ENCODE data around the gene PARG.
"Not testable (repeated sequence)": the region's sequence is repeated elsewhere in the genome, so short reads cannot be mapped to it uniquely, and the experiment has no call there.

The PARG gene

GRCh38 chr10:49903829-49904228 is 38.0 kb downstream of the PARG start:
- DNase-seq (ENCODE audit: low read depth) = peak; percentile 15

GRCh38 chr10:49900406-49900805 is 41.4 kb downstream of the PARG start:
- DNase-seq (ENCODE audit: low read depth) = not testable (repeated sequence)

- not testable (repeated sequence) for DNase-seq (ENCODE audit: low read depth)
These were observed 41.8 kb downstream of the PARG start for GRCh38 chr10:49899999-49900398.

- not testable (repeated sequence) for DNase-seq (ENCODE audit: low read depth)
These were observed 51.8 kb downstream of the PARG start for GRCh38 chr10:49890025-49890424.

- not testable (repeated sequence) for DNase-seq (ENCODE audit: low read depth)
These were observed 57.0 kb downstream of the PARG start for GRCh38 chr10:49884739-49885331.

- not testable (repeated sequence) for DNase-seq (ENCODE audit: low read depth)
These were observed 58.0 kb downstream of the PARG start for GRCh38 chr10:49883852-49884251.

- not testable (repeated sequence) for DNase-seq (ENCODE audit: low read depth)
These were observed 59.5 kb downstream of the PARG start for GRCh38 chr10:49882327-49882726.

- DNase-seq (ENCODE audit: low read depth) = not testable (repeated sequence)
These were observed 69.1 kb downstream of the PARG start for GRCh38 chr10:49872740-49873139.

GRCh38 chr10:49871462-49871861 is 70.4 kb downstream of the PARG start:
- DNase-seq (ENCODE audit: low read depth) = not testable (repeated sequence)

- not testable (repeated sequence) for DNase-seq (ENCODE audit: low read depth)
These were observed 81.9 kb downstream of the PARG start for GRCh38 chr10:49859933-49860332.

GRCh38 chr10:49858697-49859382 is 83.0 kb downstream of the PARG start:
- DNase-seq (ENCODE audit: low read depth) = not testable (repeated sequence)

GRCh38 chr10:49849520-49849919 is 92.3 kb downstream of the PARG start:
- DNase-seq (ENCODE audit: low read depth) = not testable (repeated sequence)

- DNase-seq (ENCODE audit: low read depth) = peak; percentile 69
These were observed 96.8 kb downstream of the PARG start for GRCh38 chr10:49844775-49845595.

- DNase-seq (ENCODE audit: low read depth) = not testable (repeated sequence)
These were observed 99.5 kb downstream of the PARG start for GRCh38 chr10:49842333-49842628.

- DNase-seq (ENCODE audit: low read depth) = no peak
These were observed 100.1 kb downstream of the PARG start for GRCh38 chr10:49841615-49842332.

- no peak for DNase-seq (ENCODE audit: low read depth)
These were observed 104.1 kb downstream of the PARG start for GRCh38 chr10:49837685-49838084.

GRCh38 chr10:49837051-49837478 is 104.8 kb downstream of the PARG start:
- peak; percentile 28 for DNase-seq (ENCODE audit: low read depth)

GRCh38 chr10:49834976-49835375 is 106.9 kb downstream of the PARG start:
- peak; percentile 6 for DNase-seq (ENCODE audit: low read depth)

GRCh38 chr10:49834201-49834600 is 107.6 kb downstream of the PARG start:
- DNase-seq (ENCODE audit: low read depth) = no peak

GRCh38 chr10:49833168-49833567 is 108.7 kb downstream of the PARG start:
- DNase-seq (ENCODE audit: low read depth) = no peak

- no peak for DNase-seq (ENCODE audit: low read depth)
These were observed 110.3 kb downstream of the PARG start for GRCh38 chr10:49831352-49832035.

GRCh38 chr10:49830846-49831245 is 111.0 kb downstream of the PARG start:
- DNase-seq (ENCODE audit: low read depth) = no peak
